Aorta (tissue), 5 donors: Measurements from ENCODE around the gene AGAP3. TPM values are rescaled to one million over a fixed set of nuclear protein-coding genes. Genes with fewer than 3 reads are reported as not detected.

Experiments used
- ATAC-seq: fragments of 200-7000 bp; cut with Tn5 transposase; one replicate; pipeline ENCODE4 v1.9.1; 2022; ENCODE audit warnings: moderate library complexity; ENCODE audit not compliant: low FRiP score
- DNase-seq, 2 donors: peaks; one replicate each; pipeline ENCODE4 v3.0.0-alpha.2; 2020
- H3K27ac ChIP-seq, 2 donors: one replicate each; pipeline ENCODE4 v1.5.1; 2013; ENCODE audit warnings: low read length in 2 of 2, mild to moderate bottlenecking in 2 of 2, moderate library complexity in 2 of 2, control low read depth in 1 of 2, inconsistent platforms in 1 of 2, low read depth in 1 of 2
- H3K27me3 ChIP-seq, 2 donors: one replicate each; pipeline ENCODE4 v1.6.1; 2013; ENCODE audit warnings: control low read depth in 1 of 2, low read length in 1 of 2, mild to moderate bottlenecking in 1 of 2, moderate library complexity in 1 of 2; ENCODE audit not compliant: insufficient read depth in 2 of 2, control insufficient read depth in 1 of 2
- H3K36me3 ChIP-seq, 2 donors: one replicate each; pipeline ENCODE4 v1.6.1; 2013; ENCODE audit warnings: control low read depth in 1 of 2, low read length in 1 of 2, mild to moderate bottlenecking in 1 of 2; ENCODE audit not compliant: insufficient read depth in 2 of 2, control insufficient read depth in 1 of 2
- H3K4me1 ChIP-seq, 2 donors: one replicate each; pipeline ENCODE4 v1.6.1; 2013; ENCODE audit warnings: low read length in 2 of 2, control low read depth in 1 of 2, mild to moderate bottlenecking in 1 of 2, moderate library complexity in 1 of 2; ENCODE audit not compliant: insufficient read depth in 2 of 2, control insufficient read depth in 1 of 2
- H3K4me3 ChIP-seq, 2 donors: one replicate each; pipeline ENCODE4 v1.5.1; 2013; ENCODE audit warnings: low read length in 2 of 2, control low read depth in 1 of 2, mild to moderate bottlenecking in 1 of 2
- H3K9me3 ChIP-seq: one replicate; pipeline ENCODE4 v1.6.1; 2013; ENCODE audit warnings: mild to moderate bottlenecking, low read length; ENCODE audit not compliant: control insufficient read depth
- WGBS, 2 donors: extraction: QIAGEN DNeasy Blood & Tissue Kit; methylation state at CpG; one replicate each; pipeline ENCODE4 v1.1.7; 2013; 5-methylcytosine and 5-hydroxymethylcytosine counted together
- intact Hi-C, 2 donors: fragments of 100-400 bp; cut with DNase I; formaldehyde crosslinking; loops; one replicate each; pipeline versions ENCODE4 v1.14.2 to v1.15.0; 2022
- polyA plus RNA-seq, 2 donors: library from polyadenylated mRNA; stranded (reverse); fragments of 200-250 nt; gene quantifications; one replicate each; pipeline ENCODE4 v1.2.3, GENCODE V29; 2013
- total RNA-seq, 2 donors: library from RNA; stranded (reverse); fragmentation: NEBNext Ultra II Directional; extraction: Animal tissue kit (Norgen Biotek cat#: 25700); gene quantifications; one replicate each; pipeline ENCODE4 v1.2.1, GENCODE V29; 2021
- donor health status: healthy with polysubstance abuse.
- donor health status: Bipolar disorder and iron deficiency.
- donor health status: DM: no; HTN: no; CAD: no.
- donor health status: DM: no; HTN: no; CAD: no.
- donor health status: DM: yes; HTN: yes; CAD: no.

AGAP3 gene
- total and polyA plus RNA-seq, 4 donors, result 21.5 to 115 (median 82.7) TPM

DNA sequence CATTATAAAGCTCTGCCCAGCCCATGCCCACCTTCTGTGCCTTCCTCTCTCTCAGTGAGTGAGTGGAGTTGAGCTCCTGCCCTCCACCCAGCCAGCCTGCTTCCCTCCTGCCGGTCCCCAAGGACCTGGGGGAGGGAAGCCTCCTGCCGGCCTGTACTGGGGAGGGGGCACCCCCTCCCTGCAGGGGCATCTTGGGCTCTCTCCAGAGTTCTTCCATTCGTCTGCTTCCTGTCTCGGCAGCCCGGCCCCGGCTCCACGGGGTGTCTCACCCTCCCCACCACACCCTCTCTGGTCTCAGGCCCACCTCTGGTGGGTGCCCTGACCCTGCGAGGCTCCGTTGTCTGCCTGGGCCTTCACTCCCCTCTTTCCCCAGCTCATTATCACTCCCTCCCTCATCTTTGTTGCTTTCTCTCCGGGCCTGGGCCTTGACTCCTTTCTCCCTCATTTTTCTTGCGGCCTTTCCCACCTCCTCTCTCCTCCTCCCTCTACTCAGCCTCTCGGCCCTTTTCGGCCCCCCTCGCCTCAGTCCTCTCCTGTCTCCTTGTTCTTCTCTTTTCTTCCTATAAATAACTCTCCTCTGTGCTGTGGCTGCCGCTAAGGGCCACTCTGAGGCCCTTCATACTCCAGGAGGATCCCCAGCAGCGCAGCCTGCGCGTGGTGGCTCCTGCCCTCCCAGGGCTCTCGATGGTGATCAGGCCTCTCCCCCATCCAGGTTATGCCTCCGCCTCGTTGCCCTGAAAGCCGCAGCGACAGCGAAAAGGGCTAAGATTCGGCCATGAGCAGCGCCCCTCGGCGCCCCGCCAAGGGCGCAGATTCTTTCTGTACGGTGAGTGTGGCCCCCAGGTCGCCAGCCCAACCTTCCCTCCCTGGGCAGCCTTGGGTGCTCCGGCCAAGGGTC lies 24.8 kb upstream of the AGAP3 start:
- DNase-seq, result no peak

DNA sequence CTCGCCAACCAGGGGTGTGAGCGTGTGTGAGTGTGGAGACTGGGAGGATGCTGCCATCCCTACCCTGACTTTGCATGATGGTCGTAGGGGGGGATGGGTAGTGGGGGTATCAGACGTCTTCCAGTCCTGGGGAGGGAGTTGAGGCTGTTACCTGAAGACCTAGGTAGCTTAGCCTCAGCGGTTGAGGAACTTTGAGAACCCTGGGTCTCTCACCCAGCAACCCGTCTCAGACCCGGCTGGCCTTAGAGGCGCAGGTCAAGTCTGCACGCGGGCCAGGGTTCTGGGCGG lies 24.2 kb upstream of the AGAP3 start:
- Histone ChIP-seq H3K27ac (no peak overlapping the region), H3K9me3 (no peaks in the 10 kb centered on the region), H3K27me3 (no peaks in the 10 kb centered on the region), H3K36me3 (no peaks in the 10 kb centered on the region), H3K4me1 (no peaks in the 10 kb centered on the region), H3K4me3 (no peak overlapping the region)
- DNase-seq (no peak), ATAC-seq (no peak)
- 51 to 62% methylated on average over 10 to 11 of the region's 11 CpGs for WGBS, 2 donors
- intact Hi-C loops, result no loop called here

More for the DNA sequence above, 24.8 kb upstream of the AGAP3 start:
- H3K27me3 ChIP-seq, result no peaks in the 10 kb centered on the region
- H3K27ac ChIP-seq, result no peak overlapping the region
- ATAC-seq, result no peak
- intact Hi-C loops, result loop anchor here in 1 of 2 donors (1.0 kb wide), 1 partner anchor 19 kb away; the partner anchor contains the start of gene FASTK
- no peaks in the 10 kb centered on the region for H3K4me1 ChIP-seq
- no peaks in the 10 kb centered on the region for H3K36me3 ChIP-seq
- no peak overlapping the region for H3K4me3 ChIP-seq
- WGBS, 2 donors, result 44 to 49% methylated on average over 33 of the region's 33 CpGs
- H3K9me3 ChIP-seq, result no peaks in the 10 kb centered on the region

DNA sequence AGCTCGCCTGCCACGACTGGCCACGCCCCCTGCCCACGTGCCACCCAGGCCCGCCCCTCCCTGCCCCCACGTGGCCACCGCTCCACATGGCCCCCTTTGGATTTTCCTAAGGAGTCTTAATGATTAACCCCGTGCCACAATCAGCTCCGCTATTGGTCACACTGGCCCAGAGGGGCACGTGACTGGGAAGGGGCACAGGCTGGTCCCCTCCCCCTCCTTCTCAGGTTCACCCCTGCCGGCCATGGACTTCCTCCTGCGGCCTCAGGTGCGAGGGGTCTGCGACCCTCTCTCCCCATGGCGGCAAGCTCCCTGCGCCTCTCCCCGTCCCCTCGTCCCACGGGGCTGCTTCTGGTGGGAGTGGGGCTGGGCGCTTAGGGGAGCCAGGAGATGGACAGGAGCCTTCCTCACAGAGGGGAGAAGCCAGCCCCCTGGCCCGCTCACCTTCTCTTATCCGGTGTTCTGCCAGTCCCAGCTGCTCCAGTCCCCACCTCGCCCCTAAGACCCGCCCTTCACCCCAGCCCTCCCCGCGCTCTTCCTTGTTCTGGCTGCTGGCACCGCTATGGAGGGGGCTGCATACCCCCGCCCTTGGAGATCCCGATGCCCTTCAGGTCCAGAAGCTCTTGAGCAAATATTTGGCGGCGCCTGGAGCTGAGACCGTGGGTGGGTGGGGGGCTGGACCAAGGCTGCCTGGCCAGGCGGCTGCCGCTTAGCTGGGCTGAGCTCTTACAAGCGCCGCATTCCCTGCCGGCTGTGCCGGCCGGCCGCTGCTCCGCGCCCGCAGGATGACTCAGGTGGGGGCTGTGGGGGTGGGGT lies 23.7 kb upstream of the AGAP3 start:
- Histone ChIP-seq H3K4me1 (no peaks in the 10 kb centered on the region), H3K9me3 (no peaks in the 10 kb centered on the region), H3K4me3 (no peak overlapping the region), H3K27me3 (no peaks in the 10 kb centered on the region), H3K36me3 (peaks cover 2 to 4% of the 10 kb centered on the region in 2 donors), H3K27ac (peak overlapping the region in 1 of 2 donors; percentile 23)
- intact Hi-C loops, result no loop called here
- DNase-seq (peak in 1 of 2 donors; percentile 89), ATAC-seq (no peak)
- WGBS, 2 donors, result 21 to 24% methylated on average over 38 to 43 of the region's 43 CpGs

DNA sequence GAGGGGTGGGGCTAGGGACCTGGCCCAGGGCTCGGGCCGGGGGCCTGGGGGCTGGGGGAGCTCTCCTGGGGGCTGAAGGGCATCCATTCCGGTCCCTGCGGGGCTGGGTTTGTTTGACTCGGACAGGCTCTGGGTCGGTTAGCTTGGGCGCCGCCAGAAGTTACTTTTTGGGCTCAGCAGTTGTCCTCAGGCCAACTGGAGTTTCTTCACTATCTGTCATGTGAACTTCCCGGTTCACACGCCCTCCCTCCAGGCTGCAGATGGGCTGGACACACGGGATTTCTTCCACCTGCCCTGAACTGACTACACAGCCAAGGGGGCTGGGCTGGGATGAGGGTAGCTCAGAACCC lies 23.1 kb upstream of the AGAP3 start:
- no peaks in the 10 kb centered on the region for H3K4me1 ChIP-seq
- no peak for DNase-seq
- H3K27me3 ChIP-seq, result no peaks in the 10 kb centered on the region
- H3K27ac ChIP-seq, result no peak overlapping the region
- WGBS, 2 donors, result 7 to 22% methylated on average over 11 of the region's 11 CpGs
- H3K4me3 ChIP-seq, result no peak overlapping the region
- intact Hi-C loops, result no loop called here
- no peaks in the 10 kb centered on the region for H3K9me3 ChIP-seq
- H3K36me3 ChIP-seq, result peaks cover 2 to 8% of the 10 kb centered on the region in 2 donors
- ATAC-seq, result no peak

DNA sequence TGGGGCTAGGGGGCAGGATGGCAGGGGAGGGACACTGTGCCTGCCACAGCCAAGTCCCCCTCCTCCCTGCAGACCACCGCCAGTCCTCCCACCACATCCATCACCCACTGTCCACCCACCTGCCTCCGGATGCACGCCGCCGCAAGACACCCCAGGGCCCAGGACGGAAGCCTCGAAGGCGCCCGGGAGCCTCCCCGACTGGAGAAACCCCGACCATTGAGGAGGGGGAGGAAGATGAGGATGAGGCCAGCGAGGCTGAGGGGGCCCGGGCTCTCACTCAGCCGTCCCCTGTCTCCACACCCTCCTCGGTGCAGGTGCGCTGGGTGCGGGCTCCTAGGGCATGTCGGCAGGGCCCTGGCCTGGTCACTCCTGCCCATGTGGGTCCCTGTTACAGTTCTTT lies 21.8 kb upstream of the AGAP3 start:
- DNase-seq (no peak), ATAC-seq (no peak)
- Histone ChIP-seq H3K9me3 (no peaks in the 10 kb centered on the region), H3K4me1 (no peaks in the 10 kb centered on the region), H3K4me3 (no peak overlapping the region), H3K27me3 (no peaks in the 10 kb centered on the region), H3K27ac (no peak overlapping the region), H3K36me3 (peaks cover 2 to 8% of the 10 kb centered on the region in 2 donors)
- intact Hi-C loops, result no loop called here
- 92 to 93% methylated on average over 17 to 18 of the region's 18 CpGs for whole genome bisulfite sequencing, 2 donors

DNA sequence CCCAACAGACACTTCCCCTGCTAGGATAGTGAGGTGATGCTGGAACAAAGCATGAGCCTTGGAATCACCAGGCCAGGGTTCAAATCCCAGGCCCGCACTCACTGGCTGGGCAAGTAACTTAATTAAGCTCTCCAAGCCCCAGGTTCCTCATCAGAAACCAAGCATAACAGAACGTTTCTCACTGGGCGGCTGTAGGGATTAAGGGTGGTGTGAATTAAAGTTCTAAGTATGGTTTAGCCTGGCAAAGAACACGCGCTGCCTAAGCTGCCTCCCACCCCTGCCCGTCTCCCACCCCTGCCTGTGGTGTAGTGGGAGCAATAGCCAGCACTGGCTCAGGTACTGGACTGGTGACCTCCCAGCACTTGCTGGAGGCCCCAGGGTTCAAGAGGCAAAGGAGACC lies 21.3 kb upstream of the AGAP3 start:
- intact Hi-C loops, result no loop called here
- H3K27ac ChIP-seq, result no peak overlapping the region
- H3K4me3 ChIP-seq, result no peak overlapping the region
- H3K4me1 ChIP-seq, result no peaks in the 10 kb centered on the region
- H3K27me3 ChIP-seq, result no peaks in the 10 kb centered on the region
- H3K36me3 ChIP-seq, result peaks cover 2 to 8% of the 10 kb centered on the region in 2 donors
- 86 to 88% methylated on average over 6 of the region's 6 CpGs for WGBS, 2 donors
- ATAC-seq, result no peak
- no peaks in the 10 kb centered on the region for H3K9me3 ChIP-seq
- DNase-seq, result no peak

DNA sequence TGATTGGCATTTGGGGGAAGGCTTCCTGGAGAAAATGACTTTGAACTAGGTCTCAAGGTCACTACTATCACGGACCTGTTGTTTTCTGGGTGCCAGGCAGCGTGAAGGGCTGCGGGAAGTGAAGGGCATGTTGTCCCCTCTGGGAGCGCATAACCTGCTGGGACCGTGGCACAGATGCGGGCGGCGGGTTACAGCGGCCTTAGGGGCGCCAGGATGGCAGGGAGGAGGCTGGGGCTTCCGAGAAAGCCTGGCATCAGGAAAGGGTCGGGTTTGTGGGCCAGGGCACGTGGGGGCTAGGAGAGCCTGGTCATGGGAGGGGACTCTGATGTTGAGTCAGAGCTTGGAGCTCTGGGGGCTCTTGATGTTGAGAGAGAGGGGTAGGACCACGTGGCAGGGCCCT lies 20.8 kb upstream of the AGAP3 start:
- Histone ChIP-seq H3K9me3 (no peaks in the 10 kb centered on the region), H3K4me3 (no peak overlapping the region), H3K4me1 (no peaks in the 10 kb centered on the region), H3K36me3 (peaks cover 2 to 11% of the 10 kb centered on the region in 2 donors), H3K27ac (no peak overlapping the region), H3K27me3 (no peaks in the 10 kb centered on the region)
- ATAC-seq (no peak), DNase-seq (no peak)
- WGBS, 2 donors, result 84 to 86% methylated on average over 14 of the region's 14 CpGs
- intact Hi-C loops, result no loop called here

DNA sequence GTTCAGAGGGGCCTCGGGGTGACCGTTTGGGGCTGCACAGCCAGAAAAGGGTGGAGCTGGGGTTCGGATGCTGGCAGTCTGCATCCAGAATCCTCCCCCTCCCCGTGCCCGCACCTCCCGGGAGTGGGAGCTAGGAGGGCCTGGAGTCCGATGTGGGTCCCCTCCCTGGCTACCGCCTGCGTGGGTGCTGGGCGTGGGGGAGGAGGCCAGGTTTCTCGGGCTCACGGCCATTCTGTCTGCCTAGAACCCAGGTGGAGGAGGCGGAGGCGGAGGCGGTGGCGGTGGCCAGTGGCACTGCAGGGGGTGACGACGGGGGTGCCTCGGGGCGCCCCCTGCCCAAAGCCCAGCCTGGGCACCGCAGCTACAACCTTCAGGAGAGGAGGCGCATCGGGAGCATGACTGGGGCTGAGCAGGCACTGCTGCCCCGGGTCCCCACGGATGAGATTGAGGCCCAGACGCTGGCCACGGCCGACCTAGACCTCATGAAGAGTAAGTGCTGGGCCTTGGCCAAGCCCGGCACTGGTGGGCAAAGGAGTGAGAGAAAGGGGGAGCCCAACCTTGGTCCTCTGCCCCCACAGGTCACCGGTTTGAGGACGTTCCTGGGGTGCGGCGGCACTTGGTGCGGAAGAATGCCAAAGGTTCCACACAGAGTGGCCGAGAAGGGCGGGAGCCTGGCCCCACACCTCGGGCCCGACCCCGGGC lies 19.9 kb upstream of the AGAP3 start:
- intact Hi-C loops, result no loop called here
- 89% methylated on average over 34 to 39 of the region's 39 CpGs for WGBS, 2 donors

More for the DNA sequence above, 19.9 kb upstream of the AGAP3 start:
- no peaks in the 10 kb centered on the region for H3K27me3 ChIP-seq
- H3K9me3 ChIP-seq, result no peaks in the 10 kb centered on the region
- no peak overlapping the region for H3K27ac ChIP-seq
- H3K4me1 ChIP-seq, result no peaks in the 10 kb centered on the region
- DNase-seq (no peak), ATAC-seq (no peak)
- no peak overlapping the region for H3K4me3 ChIP-seq
- H3K36me3 ChIP-seq, result peaks cover 3 to 11% of the 10 kb centered on the region in 2 donors
